Esophagus squamous epithelium (tissue), 4 donors: ENCODE data around the gene ZNF296.

Source experiments
- POLR2A ChIP-seq, 4 donors: fragments of 450-650 bp; IDR thresholded peaks; one replicate each; pipeline ENCODE4 v1.6.1; 2017; ENCODE audit warnings: antibody characterized with exemption in 4 of 4, mild to moderate bottlenecking in 4 of 4, moderate library complexity in 3 of 4
- TF ChIP-seq, protein P1 (sequence below), 6 experiments: fragments of 450-650 bp in 4 of 6; fragments of 200-600 bp in 2 of 6; sonication (generic) in 2 of 6; IDR thresholded peaks; one replicate each; pipeline ENCODE4 v1.5.1; 2016 to 2019; ENCODE audit warnings: antibody characterized with exemption in 6 of 6, mild to moderate bottlenecking in 4 of 6, moderate library complexity in 4 of 6

GRCh38 chr19:45104658-45105349 lies 28.5 kb upstream of the ZNF296 start:
- TF ChIP-seq, protein P1, sequence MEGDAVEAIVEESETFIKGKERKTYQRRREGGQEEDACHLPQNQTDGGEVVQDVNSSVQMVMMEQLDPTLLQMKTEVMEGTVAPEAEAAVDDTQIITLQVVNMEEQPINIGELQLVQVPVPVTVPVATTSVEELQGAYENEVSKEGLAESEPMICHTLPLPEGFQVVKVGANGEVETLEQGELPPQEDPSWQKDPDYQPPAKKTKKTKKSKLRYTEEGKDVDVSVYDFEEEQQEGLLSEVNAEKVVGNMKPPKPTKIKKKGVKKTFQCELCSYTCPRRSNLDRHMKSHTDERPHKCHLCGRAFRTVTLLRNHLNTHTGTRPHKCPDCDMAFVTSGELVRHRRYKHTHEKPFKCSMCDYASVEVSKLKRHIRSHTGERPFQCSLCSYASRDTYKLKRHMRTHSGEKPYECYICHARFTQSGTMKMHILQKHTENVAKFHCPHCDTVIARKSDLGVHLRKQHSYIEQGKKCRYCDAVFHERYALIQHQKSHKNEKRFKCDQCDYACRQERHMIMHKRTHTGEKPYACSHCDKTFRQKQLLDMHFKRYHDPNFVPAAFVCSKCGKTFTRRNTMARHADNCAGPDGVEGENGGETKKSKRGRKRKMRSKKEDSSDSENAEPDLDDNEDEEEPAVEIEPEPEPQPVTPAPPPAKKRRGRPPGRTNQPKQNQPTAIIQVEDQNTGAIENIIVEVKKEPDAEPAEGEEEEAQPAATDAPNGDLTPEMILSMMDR (IDR thresholded peaks at IDR 0.05) = no peak
- no peak for TF ChIP-seq POLR2A (IDR thresholded peaks at IDR 0.05)
